K562 (cell line): ENCODE measurements around the gene KLK5. TPM values are rescaled to one million over a fixed set of nuclear protein-coding genes. Genes with fewer than 3 reads are reported as not detected.
A peak's percentile ranks its signal among the peaks of the same experiment; 100 is the strongest.

Source experiments
- ATAC-seq: fragments of 200-7000 bp; cut with Tn5 transposase; 3 replicates; pipeline ENCODE4 v1.9.1; 2020; ENCODE audit warnings: moderate library complexity
- BruUV-seq: library from RNA; stranded (reverse); fragments of 400-500 nt; replicated peaks from 2 replicates; lab custom pipeline; 2021; lab: Mats Ljungman, UMichigan
- CTCF ChIA-PET: fragments of 300-600 bp; formaldehyde crosslinking; extraction: SDS; loops from one replicate; lab custom pipeline; 2021; ENCODE audit warnings: low intra/inter-chr PET ratio; lab: Yijun Ruan, JAX
- POLR2A ChIA-PET: fragments of 300-600, 350-650 bp; sonication (Branson Sonifier 250); formaldehyde crosslinking; extraction: SDS; loops from one replicate; lab custom pipeline; 2021; ENCODE audit warnings: antibody characterized with exemption, inconsistent platforms; lab: Yijun Ruan, JAX
- DNase-seq, 4 experiments: peaks; one replicate each; pipeline versions ENCODE4 v3.0.0 to v3.0.0-alpha.2; 2011 to 2018; ENCODE audit warnings: low spot score in 3 of 4, mixed read lengths in 3 of 4; ENCODE audit errors: extremely low read depth in 1 of 4
- FAIRE-seq: peaks from 2 replicates; lab custom pipeline; 2011; peaks lifted over from hg19 to GRCh38; lab: Jason Lieb, UNC
- H2AFZ ChIP-seq: 2 replicates; pipeline ENCODE4 v1.6.0; 2011; ENCODE audit warnings: low read depth, low read length, control low read depth, inconsistent platforms
- H3K27ac ChIP-seq: fragments of 200-600 bp; 3 replicates; pipeline ENCODE4 v1.8.0; 2011; ENCODE audit warnings: low read depth, mild to moderate bottlenecking, control low read depth, inconsistent platforms, low read length, moderate library complexity, mixed read lengths; ENCODE audit errors: extremely low read depth
- H3K27me3 ChIP-seq, 2 experiments: fragments of 300-600 bp in 1 of 2; 2 replicates in 1 of 2; 3 replicates in 1 of 2; pipeline versions ENCODE4 v1.6.0 to v1.8.0; 2011; ENCODE audit warnings: inconsistent platforms in 2 of 2, low read length in 2 of 2, mild to moderate bottlenecking in 1 of 2, mixed read lengths in 1 of 2, moderate library complexity in 1 of 2; ENCODE audit not compliant: control insufficient read depth in 2 of 2, insufficient read depth in 2 of 2
- H3K36me3 ChIP-seq: fragments of 300-600 bp; 3 replicates; pipeline ENCODE4 v1.8.0; 2011; ENCODE audit warnings: mild to moderate bottlenecking, low read length, inconsistent platforms; ENCODE audit not compliant: control insufficient read depth, insufficient read depth
- H3K4me1 ChIP-seq, 2 experiments: fragments of 200-600 bp in 1 of 2; replicated peaks in 1 of 2; 2 replicates in 1 of 2; 3 replicates in 1 of 2; pipeline versions ENCODE4 v1.5.1 to v1.8.0; 2011; ENCODE audit warnings: inconsistent platforms in 2 of 2, low read length in 2 of 2, mild to moderate bottlenecking in 1 of 2, mixed read lengths in 1 of 2, moderate library complexity in 1 of 2; ENCODE audit not compliant: control insufficient read depth in 2 of 2, insufficient read depth in 2 of 2
- H3K4me2 ChIP-seq: 2 replicates; pipeline ENCODE4 v1.6.1; 2011; ENCODE audit warnings: low read length, control low read depth, inconsistent platforms, mixed read lengths; ENCODE audit not compliant: insufficient read depth
- H3K4me3 ChIP-seq: fragments of 200-600 bp; sonication (generic), shearing (Covaris generic); 2 replicates; pipeline ENCODE4 v1.5.1; 2016; ENCODE audit warnings: control low read depth, inconsistent platforms
- H3K79me2 ChIP-seq: fragments of 200-600 bp; 3 replicates; pipeline ENCODE4 v1.8.0; 2011; ENCODE audit warnings: low read length, inconsistent platforms; ENCODE audit not compliant: control insufficient read depth, insufficient read depth
- H3K9ac ChIP-seq, 2 experiments: 2 replicates each; pipeline versions ENCODE4 v1.6.0 to v1.6.1; 2011; ENCODE audit warnings: low read depth in 2 of 2, low read length in 2 of 2, control low read depth in 1 of 2, inconsistent platforms in 1 of 2, mild to moderate bottlenecking in 1 of 2, mixed read lengths in 1 of 2; ENCODE audit not compliant: insufficient read depth in 1 of 2
- H3K9me1 ChIP-seq: one replicate; pipeline ENCODE4 v1.6.0; 2011; ENCODE audit warnings: inconsistent platforms, mild to moderate bottlenecking, low read length, moderate library complexity; ENCODE audit not compliant: control insufficient read depth, insufficient read depth
- H3K9me3 ChIP-seq: replicated peaks from 2 replicates; pipeline ENCODE4 v1.5.1; 2011; ENCODE audit warnings: low read depth, low read length, inconsistent platforms; ENCODE audit not compliant: control insufficient read depth, insufficient read depth
- H4K20me1 ChIP-seq: replicated peaks from 2 replicates; pipeline ENCODE4 v1.6.1; 2011; ENCODE audit warnings: low read length, inconsistent platforms, mixed read lengths; ENCODE audit not compliant: control insufficient read depth, insufficient read depth
- ADNP ChIP-seq: fragments of 200-800 bp; sonication (Bioruptor generic); IDR thresholded peaks from 2 replicates; pipeline ENCODE4 v1.6.1; 2016; ENCODE audit warnings: missing genetic modification characterization, missing compliant biosample characterization
- FOXJ3 ChIP-seq: sonication (generic); formaldehyde crosslinking; IDR thresholded peaks from 2 replicates; pipeline ENCODE4 v1.4.0; 2020; ENCODE audit warnings: mild to moderate bottlenecking, missing genetic modification reagents
- KDM1A ChIP-seq, 2 experiments: fragments of 450-650 bp; IDR thresholded peaks; 2 replicates each; pipeline ENCODE4 v1.6.1; 2016; ENCODE audit warnings: mild to moderate bottlenecking in 2 of 2
- KLF16 ChIP-seq: IDR thresholded peaks from 2 replicates; pipeline ENCODE4 v1.6.1; 2016; ENCODE audit warnings: antibody characterized with exemption
- RBM25 ChIP-seq: fragments of 200-400 bp; formaldehyde crosslinking; IDR thresholded peaks from 2 replicates; pipeline ENCODE4 v1.6.1; 2018; ENCODE audit warnings: low read length, low read depth, moderate library complexity; ENCODE audit not compliant: severe bottlenecking
- TCF3 ChIP-seq: sonication (generic); formaldehyde crosslinking; IDR thresholded peaks from 2 replicates; pipeline ENCODE4 v1.4.0; 2020; ENCODE audit warnings: mild to moderate bottlenecking, missing genetic modification reagents
- TFAM ChIP-seq: fragments of 250-450 bp; sonication (Bioruptor Pico); conservative IDR thresholded peaks from 2 replicates; pipeline ENCODE4 v1.5.0; 2021; ENCODE audit warnings: mild to moderate bottlenecking, moderate library complexity
- THAP12 ChIP-seq: fragments of 250-450 bp; sonication (Bioruptor Pico); IDR thresholded peaks from 2 replicates; pipeline ENCODE4 v1.9.0; 2021; ENCODE audit warnings: mild to moderate bottlenecking, inconsistent platforms
- ZFP36 ChIP-seq: fragments of 150-350 bp; IDR thresholded peaks from 2 replicates; pipeline ENCODE4 v1.6.1; 2018; ENCODE audit warnings: low read length, low read depth; ENCODE audit not compliant: partially characterized antibody
- ZNF384 ChIP-seq: IDR thresholded peaks from 2 replicates; pipeline ENCODE4 v1.6.1; 2012; ENCODE audit warnings: low read depth, low read length, improper control_type of control experiment
- ZNF76 ChIP-seq: fragments of 250-450 bp; sonication (Bioruptor Pico); IDR thresholded peaks from 2 replicates; pipeline ENCODE4 v1.4.0; 2020; ENCODE audit warnings: mild to moderate bottlenecking, moderate library complexity, borderline replicate concordance
- WGBS: fragments of 100-300 bp; shearing (Covaris generic); methylation state at CpG from one replicate; pipeline ENCODE4 v1.1.6; 2016; ENCODE audit warnings: low coverage, mixed read lengths; ENCODE audit not compliant: insufficient coverage; ENCODE audit errors: missing lambda C conversion rate; 5-methylcytosine and 5-hydroxymethylcytosine counted together
- in situ Hi-C: fragments of 300-500 bp; cut with MboI; formaldehyde crosslinking; loops from 4 replicates; pipeline ENCODE4 v1.15.0; 2018; ENCODE audit warnings: inconsistent platforms, mixed read lengths
- intact Hi-C: fragments of 100-400 bp; cut with micrococcal nuclease; formaldehyde crosslinking; loops from 2 replicates; pipeline ENCODE4 v1.14.2; 2022
- polyA plus RNA-seq, 8 experiments: library from polyadenylated mRNA; depleted of rRNA in 4 of 8; stranded (reverse) in 5 of 8; unstranded in 3 of 8; fragments of >200 nt; fragmentation: Nextera tagmentation in 2 of 8; fragmentation: Illumina TruSeq in 1 of 8; extraction: Ambion mirVana in 2 of 8; extraction: Trizol in 1 of 8; gene quantifications; 2 replicates each; pipeline versions ENCODE4 v1.2.1 to v1.2.3, GENCODE V29; 2011 to 2014; ENCODE audit warnings: inconsistent platforms in 1 of 8, missing spikeins in 1 of 8
- total RNA-seq, 7 experiments: library from RNA; depleted of rRNA in 6 of 7; stranded (reverse); fragments of >200 nt in 6 of 7; fragmentation: Illumina TruSeq in 2 of 7; extraction: Trizol in 2 of 7; gene quantifications; 2 replicates each; pipeline versions ENCODE4 v1.2.1 to v1.2.3, GENCODE V29; 2011 to 2021; ENCODE audit warnings: low replicate concordance in 1 of 7
- TF ChIP-seq, protein P1 (sequence below): fragments of 450-650 bp; formaldehyde crosslinking; IDR thresholded peaks from 2 replicates; pipeline ENCODE4 v1.4.0; 2020; ENCODE audit warnings: mild to moderate bottlenecking, moderate library complexity
- TF ChIP-seq, protein P2 (sequence below): fragments of 450-650 bp; IDR thresholded peaks from 2 replicates; pipeline ENCODE4 v1.6.1; 2016; ENCODE audit warnings: mild to moderate bottlenecking
- TF ChIP-seq, protein P3 (sequence below): conservative IDR thresholded peaks from 2 replicates; pipeline ENCODE4 v1.6.1; 2011; ENCODE audit warnings: low read depth, mild to moderate bottlenecking, low read length; ENCODE audit not compliant: control insufficient read depth
- TF ChIP-seq, protein P4 (sequence below): fragments of 450-650 bp; IDR thresholded peaks from 2 replicates; pipeline ENCODE4 v1.6.1; 2016; ENCODE audit warnings: low read depth, mild to moderate bottlenecking, moderate library complexity

The KLK5 gene
- total and polyA plus RNA-seq, 9 of the 15 experiments (the other 6 are each of a cell fraction or from before 2014, with no cell fraction given), result not detected

GRCh38 chr19:50916069-50916468, 36.8 kb downstream of the KLK5 start:
- Histone ChIP-seq H3K9me1 (no peaks in the 10 kb centered on the region), H4K20me1 (peaks cover 3% of the 10 kb centered on the region; the same call in 1 of the 2 replicates), H3K27me3 (peaks cover 25 to 53% of the 10 kb centered on the region in 2 experiments), H2AFZ (no peak overlapping the region), H3K36me3 (no peaks in the 10 kb centered on the region), H3K27ac (no peak overlapping the region), H3K79me2 (no peaks in the 10 kb centered on the region), H3K4me3 (no peak overlapping the region), H3K9me3 (no peaks in the 10 kb centered on the region), H3K4me1 (peaks cover 0 to 7% of the 10 kb centered on the region in 2 experiments; a peak in 2 of 5 replicates), H3K4me2 (no peak overlapping the region), H3K9ac (no peak overlapping the region)
- FAIRE-seq, result no peak
- no peak for ATAC-seq
- BruUV-seq, result no TSS peak
- intact Hi-C loops, result no loop called here
- POLR2A ChIA-PET, result no interaction called here
- in situ Hi-C loops, result loop anchor here (5.0 to 10.0 kb wide), 3 partner anchors 124 to 381 kb away; partner anchors contain the start of gene ACP4
- 11% methylated on average over 2 of the region's 2 CpGs for WGBS
- DNase-seq, result no peak
- CTCF ChIA-PET, result no interaction called here
- TF ChIP-seq KDM1A (IDR thresholded peaks at IDR 0.05) (peak; percentile 31 to 55; a peak in 2 of 4 replicates), TFAM (no peak), ADNP (tag) (peak; percentile 34; the same call in 1 of the 2 replicates), TCF3 (CRISPR knock-in tag) (no peak), FOXJ3 (CRISPR knock-in tag) (no peak), ZNF76 (no peak), ZFP36 (peak; percentile 74), RBM25 (peak; percentile 82), ZNF384 (no peak), KLF16 (no peak), THAP12 (no peak)
- TF ChIP-seq, protein P1, sequence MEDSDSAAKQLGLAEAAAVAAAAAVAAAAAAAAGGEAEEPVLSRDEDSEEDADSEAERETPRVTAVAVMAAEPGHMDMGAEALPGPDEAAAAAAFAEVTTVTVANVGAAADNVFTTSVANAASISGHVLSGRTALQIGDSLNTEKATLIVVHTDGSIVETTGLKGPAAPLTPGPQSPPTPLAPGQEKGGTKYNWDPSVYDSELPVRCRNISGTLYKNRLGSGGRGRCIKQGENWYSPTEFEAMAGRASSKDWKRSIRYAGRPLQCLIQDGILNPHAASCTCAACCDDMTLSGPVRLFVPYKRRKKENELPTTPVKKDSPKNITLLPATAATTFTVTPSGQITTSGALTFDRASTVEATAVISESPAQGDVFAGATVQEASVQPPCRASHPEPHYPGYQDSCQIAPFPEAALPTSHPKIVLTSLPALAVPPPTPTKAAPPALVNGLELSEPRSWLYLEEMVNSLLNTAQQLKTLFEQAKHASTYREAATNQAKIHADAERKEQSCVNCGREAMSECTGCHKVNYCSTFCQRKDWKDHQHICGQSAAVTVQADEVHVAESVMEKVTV (CRISPR knock-in tag), result no peak
- TF ChIP-seq, protein P2, sequence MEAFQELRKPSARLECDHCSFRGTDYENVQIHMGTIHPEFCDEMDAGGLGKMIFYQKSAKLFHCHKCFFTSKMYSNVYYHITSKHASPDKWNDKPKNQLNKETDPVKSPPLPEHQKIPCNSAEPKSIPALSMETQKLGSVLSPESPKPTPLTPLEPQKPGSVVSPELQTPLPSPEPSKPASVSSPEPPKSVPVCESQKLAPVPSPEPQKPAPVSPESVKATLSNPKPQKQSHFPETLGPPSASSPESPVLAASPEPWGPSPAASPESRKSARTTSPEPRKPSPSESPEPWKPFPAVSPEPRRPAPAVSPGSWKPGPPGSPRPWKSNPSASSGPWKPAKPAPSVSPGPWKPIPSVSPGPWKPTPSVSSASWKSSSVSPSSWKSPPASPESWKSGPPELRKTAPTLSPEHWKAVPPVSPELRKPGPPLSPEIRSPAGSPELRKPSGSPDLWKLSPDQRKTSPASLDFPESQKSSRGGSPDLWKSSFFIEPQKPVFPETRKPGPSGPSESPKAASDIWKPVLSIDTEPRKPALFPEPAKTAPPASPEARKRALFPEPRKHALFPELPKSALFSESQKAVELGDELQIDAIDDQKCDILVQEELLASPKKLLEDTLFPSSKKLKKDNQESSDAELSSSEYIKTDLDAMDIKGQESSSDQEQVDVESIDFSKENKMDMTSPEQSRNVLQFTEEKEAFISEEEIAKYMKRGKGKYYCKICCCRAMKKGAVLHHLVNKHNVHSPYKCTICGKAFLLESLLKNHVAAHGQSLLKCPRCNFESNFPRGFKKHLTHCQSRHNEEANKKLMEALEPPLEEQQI, result no peak
- TF ChIP-seq, protein P3, sequence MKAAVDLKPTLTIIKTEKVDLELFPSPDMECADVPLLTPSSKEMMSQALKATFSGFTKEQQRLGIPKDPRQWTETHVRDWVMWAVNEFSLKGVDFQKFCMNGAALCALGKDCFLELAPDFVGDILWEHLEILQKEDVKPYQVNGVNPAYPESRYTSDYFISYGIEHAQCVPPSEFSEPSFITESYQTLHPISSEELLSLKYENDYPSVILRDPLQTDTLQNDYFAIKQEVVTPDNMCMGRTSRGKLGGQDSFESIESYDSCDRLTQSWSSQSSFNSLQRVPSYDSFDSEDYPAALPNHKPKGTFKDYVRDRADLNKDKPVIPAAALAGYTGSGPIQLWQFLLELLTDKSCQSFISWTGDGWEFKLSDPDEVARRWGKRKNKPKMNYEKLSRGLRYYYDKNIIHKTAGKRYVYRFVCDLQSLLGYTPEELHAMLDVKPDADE, result no peak
- TF ChIP-seq, protein P4, sequence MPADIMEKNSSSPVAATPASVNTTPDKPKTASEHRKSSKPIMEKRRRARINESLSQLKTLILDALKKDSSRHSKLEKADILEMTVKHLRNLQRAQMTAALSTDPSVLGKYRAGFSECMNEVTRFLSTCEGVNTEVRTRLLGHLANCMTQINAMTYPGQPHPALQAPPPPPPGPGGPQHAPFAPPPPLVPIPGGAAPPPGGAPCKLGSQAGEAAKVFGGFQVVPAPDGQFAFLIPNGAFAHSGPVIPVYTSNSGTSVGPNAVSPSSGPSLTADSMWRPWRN, result no peak
